ENCODE data around the gene RASA4.
"Not testable (repeated sequence)": the region's sequence is repeated elsewhere in the genome, so short reads cannot be mapped to it uniquely, and the experiment has no call there.

GRCh38 chr7:102577315-102578240, 39.0 kb downstream of the RASA4 start:
- TF ChIP-seq MAZ (IDR thresholded peaks at IDR 0.05; ENCODE audit: borderline replicate concordance, low read depth, low read length); CTCF (conservative IDR thresholded peaks at IDR 0.05; ENCODE audit: low read depth, low read length); POLR2A (IDR thresholded peaks at IDR 0.05; ENCODE audit: low read depth, low read length); RAD21 (IDR thresholded peaks at IDR 0.05; ENCODE audit: low read length); USF2 (IDR thresholded peaks at IDR 0.05; ENCODE audit: low read depth, low read length); CEBPB (IDR thresholded peaks at IDR 0.05; ENCODE audit: low read depth, low read length); RFX5 (IDR thresholded peaks at IDR 0.05; ENCODE audit: low read depth, low read length): not testable (repeated sequence)
- TF ChIP-seq, protein P1, sequence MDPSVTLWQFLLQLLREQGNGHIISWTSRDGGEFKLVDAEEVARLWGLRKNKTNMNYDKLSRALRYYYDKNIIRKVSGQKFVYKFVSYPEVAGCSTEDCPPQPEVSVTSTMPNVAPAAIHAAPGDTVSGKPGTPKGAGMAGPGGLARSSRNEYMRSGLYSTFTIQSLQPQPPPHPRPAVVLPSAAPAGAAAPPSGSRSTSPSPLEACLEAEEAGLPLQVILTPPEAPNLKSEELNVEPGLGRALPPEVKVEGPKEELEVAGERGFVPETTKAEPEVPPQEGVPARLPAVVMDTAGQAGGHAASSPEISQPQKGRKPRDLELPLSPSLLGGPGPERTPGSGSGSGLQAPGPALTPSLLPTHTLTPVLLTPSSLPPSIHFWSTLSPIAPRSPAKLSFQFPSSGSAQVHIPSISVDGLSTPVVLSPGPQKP (IDR thresholded peaks at IDR 0.05; ENCODE audit: borderline replicate concordance, low read depth, low read length), result not testable (repeated sequence)
